Head of caudate nucleus (tissue), 42 donors: ENCODE measurements around the gene HES3.

ENCODE experiments used
- DNase-seq, 42 donors: peaks; one replicate each; pipeline versions ENCODE4 v3.0.0 to v3.0.0-alpha.2; 2020 to 2021; ENCODE audit warnings: mixed read lengths in 7 of 42
- intact Hi-C: fragments of 100-400 bp; cut with DNase I; formaldehyde crosslinking; loops from one replicate; pipeline ENCODE4 v1.15.0; 2022

HES3 gene

GRCh38 chr1:6254691-6255090 is 10.7 kb downstream of the HES3 start:
- DNase-seq, result no peak
- intact Hi-C loops, result no loop called here

DNA sequence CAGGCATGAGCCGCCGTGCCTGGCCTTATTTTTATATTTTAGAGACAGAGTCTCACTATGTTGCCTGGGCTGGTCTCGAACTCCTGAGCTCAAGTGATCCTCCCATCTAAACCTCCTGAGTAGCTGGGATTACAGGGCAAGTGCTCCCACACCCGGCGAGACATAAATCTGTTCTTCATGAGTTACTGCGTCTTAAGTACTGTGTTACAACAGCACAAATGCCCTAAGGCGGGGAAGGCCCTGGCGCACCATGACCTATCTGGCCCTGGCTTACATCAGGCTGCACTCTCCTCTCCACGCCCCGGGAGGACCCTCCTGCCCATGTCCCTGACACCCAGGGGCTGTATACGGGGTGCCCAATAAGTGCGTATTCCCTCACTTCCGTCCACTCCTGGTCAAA is 12.7 kb downstream of the HES3 start:
- DNase-seq, result no peak
- intact Hi-C loops, result no loop called here

- intact Hi-C loops, result no loop called here
- DNase-seq, result no peak
Measured at GRCh38 chr1:6257541-6258069, 13.6 kb downstream of the HES3 start.

GRCh38 chr1:6258675-6259074 is 14.7 kb downstream of the HES3 start:
- intact Hi-C loops, result no loop called here
- no peak for DNase-seq

- intact Hi-C loops, result no loop called here
- DNase-seq, result peak in 40 of 42 donors; percentile 21 to 80 (median 56)
Measured at GRCh38 chr1:6259491-6260362, 15.7 kb downstream of the HES3 start.

DNA sequence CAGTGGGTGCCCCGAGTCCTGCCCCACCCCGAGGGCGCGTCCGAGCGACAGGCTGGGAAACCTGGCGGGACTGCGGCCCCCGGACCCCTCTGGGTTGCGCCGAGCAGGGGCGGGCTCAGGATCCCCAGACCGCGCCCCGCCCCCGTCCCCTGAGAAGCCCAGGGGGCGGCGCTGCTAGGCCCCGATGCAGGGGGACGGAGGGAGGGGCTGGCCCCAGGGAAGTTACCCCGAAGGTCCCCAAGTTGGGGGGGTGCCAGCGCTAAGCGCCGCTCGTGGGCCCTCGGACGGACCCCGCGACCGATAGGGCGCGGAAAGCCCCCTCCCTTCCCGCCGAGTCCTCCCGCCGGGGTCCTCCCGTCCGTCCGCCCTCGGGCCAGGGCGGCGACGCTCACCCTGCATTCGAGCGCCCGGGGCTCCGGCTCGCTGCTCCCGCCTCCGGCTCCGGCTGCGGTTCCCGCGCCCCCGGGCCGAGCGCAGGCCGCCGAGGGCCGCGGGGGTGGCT is 16.5 kb downstream of the HES3 start:
- DNase-seq, result no peak
- intact Hi-C loops, result no loop called here

- peak in 23 of 42 donors; percentile 16 to 65 (median 34) for DNase-seq
- intact Hi-C loops, result no loop called here
Measured at GRCh38 chr1:6260961-6261614, 17.1 kb downstream of the HES3 start, which contains the start of gene GPR153. TSS of gene GPR153 (minus strand) at chr1:6261098. CDS start at chr1:6254905, 6,193 bp downstream.

- intact Hi-C loops, result no loop called here
- DNase-seq, result no peak
Measured at GRCh38 chr1:6261615-6261995, 17.6 kb downstream of the HES3 start.

DNA sequence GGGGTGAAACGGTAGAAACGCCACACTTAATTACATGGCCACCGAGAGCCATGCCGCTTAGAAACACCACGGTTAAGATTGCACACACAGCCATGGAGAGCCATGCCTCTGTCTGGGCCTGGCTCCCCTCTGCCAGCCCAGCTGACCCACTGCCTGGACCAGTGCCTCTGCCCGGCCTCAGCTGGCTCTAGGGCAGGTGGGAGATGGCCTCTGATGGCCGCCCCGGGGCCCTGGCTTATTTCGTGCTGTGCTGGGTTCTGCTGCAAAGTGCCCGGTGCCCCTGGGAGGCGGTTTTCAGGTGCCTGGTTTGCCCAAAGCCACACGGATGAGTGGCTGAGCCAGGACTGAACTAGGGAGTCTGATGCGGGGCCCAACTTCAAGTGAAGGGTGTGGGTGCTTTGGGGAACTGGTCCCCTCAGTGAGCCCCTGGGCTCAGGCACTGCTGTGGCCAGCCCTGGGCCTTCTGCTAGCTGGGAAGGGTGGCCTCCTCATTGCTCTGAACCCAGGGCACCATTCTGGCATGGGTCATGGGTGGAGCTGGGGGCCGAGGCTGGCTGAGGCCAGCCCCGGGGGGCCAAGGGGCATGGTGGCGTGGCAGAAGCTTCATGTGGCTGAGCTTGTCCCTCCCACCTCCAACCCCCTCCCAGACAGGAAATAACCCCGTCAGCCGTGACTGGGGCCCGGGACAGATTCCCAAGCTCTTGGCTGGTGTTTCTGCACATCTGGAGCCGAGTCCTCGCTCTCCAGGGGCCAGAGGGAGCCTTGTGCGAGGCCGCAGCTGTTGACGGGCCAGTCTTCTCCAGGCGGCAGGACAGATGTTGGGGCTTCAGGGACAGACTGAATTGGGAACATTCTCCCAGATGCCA is 18.8 kb downstream of the HES3 start:
- DNase-seq, result peak in 7 of 42 donors; percentile 21 to 54 (median 27)
- intact Hi-C loops, result no loop called here

DNA sequence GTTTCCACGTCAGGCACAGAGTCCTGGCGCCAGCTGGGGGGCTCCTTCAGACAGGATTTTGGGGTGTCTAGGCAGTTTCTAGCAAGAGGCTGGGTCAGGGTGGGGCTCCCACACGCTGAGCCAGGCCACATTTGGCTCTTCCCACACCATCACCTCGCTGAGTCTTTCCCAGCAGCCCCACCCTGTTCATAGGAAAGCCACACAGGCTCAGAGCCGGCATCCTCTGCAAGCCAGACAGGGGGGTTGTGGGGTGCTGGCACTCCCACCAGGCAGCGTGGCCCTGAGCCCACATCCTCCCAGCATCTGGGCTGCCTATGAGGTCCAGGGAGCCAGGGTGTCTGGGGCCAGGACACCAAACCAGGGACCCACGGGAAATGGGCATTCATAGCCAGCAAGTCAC is 19.7 kb downstream of the HES3 start:
- DNase-seq, result no peak
- intact Hi-C loops, result no loop called here

- intact Hi-C loops, result no loop called here
- DNase-seq, result no peak
Measured at GRCh38 chr1:6265151-6265550, 21.2 kb downstream of the HES3 start.

DNA sequence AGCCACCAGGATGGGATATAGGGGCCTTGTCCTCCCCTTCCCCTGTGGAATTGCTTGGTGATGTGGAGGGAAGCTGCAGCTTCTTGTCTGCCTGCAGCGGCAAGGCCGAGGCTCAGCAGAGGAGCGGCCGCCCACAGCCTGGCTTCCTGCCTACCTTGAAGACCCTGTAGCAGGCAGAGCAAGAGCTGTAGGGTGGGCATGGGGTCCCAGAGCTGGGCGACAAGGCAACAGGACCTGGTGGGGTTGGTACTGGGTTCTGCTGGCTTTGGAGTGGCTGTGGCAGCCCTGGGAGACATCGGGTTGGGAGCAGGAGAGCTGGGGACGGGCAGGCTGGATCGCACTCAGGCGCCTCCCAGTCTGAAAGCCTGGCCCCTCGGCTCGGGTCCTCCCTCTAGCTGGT is 22.7 kb downstream of the HES3 start:
- intact Hi-C loops, result no loop called here
- no peak for DNase-seq

- intact Hi-C loops, result no loop called here
- DNase-seq, result peak in 1 of 42 donors; percentile 25
Measured at GRCh38 chr1:6267686-6268322, 23.8 kb downstream of the HES3 start.

- intact Hi-C loops, result no loop called here
- no peak for DNase-seq
Measured at GRCh38 chr1:6268415-6268814, 24.4 kb downstream of the HES3 start.

- intact Hi-C loops, result no loop called here
Measured at GRCh38 chr1:6269296-6269695, 25.3 kb downstream of the HES3 start.

GRCh38 chr1:6269720-6270400 is 25.9 kb downstream of the HES3 start:
- intact Hi-C loops, result no loop called here
- no peak for DNase-seq

More at GRCh38 chr1:6269296-6269695, 25.3 kb downstream of the HES3 start:
- DNase-seq, result no peak

DNA sequence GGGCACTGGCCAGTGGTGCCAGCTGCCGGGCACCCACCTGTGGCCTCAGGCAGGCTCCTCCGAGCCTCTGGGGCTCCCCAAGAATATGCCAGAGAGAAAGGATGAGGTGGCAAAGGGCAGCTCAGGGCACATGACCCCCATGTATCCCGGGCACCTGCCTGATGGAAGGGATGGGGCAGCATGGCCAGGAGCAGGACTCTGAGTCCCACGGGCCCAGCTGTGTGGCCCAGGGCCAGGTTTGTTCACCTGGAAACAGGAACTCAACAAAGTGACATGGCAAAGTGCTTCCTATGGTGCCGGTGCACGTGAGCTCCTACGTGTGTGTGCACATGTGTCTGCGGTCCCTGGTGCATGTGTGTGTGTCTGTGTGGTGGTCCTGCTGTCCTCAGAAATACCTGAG is 26.4 kb downstream of the HES3 start:
- intact Hi-C loops, result no loop called here
- no peak for DNase-seq

GRCh38 chr1:6271006-6271405 is 27.0 kb downstream of the HES3 start:
- no peak for DNase-seq
- intact Hi-C loops, result no loop called here
